Calu3 (cell line): ENCODE results near the gene PLIN5. TPM values are rescaled to one million over a fixed set of nuclear protein-coding genes. Genes with fewer than 3 reads are reported as not detected.
A peak's percentile ranks its signal among the peaks of the same experiment; 100 is the strongest.

Source experiments
- BruUV-seq: library from RNA; stranded (reverse); fragments of 400-500 nt; replicated peaks from 2 replicates; lab custom pipeline; 2021; lab: Mats Ljungman, UMichigan
- CTCF ChIA-PET: fragments of 300-600 bp; sonication (Branson Sonifier 250); formaldehyde crosslinking; loops from one replicate; lab custom pipeline; 2022; ENCODE audit warnings: antibody characterized with exemption; lab: Charles Lee
- DNase-seq: peaks from one replicate; pipeline ENCODE4 v3.0.0; 2022
- H3K27ac Mint-ChIP-seq: one replicate; pipeline ENCODE4 v1.8.0; 2022; ENCODE audit warnings: mixed read lengths; ENCODE audit not compliant: unreplicated experiment
- H3K27me3 Mint-ChIP-seq: one replicate; pipeline ENCODE4 v1.8.0; 2022; ENCODE audit warnings: mixed read lengths; ENCODE audit not compliant: unreplicated experiment
- H3K36me3 Mint-ChIP-seq: one replicate; pipeline ENCODE4 v1.8.0; 2022; ENCODE audit warnings: mild to moderate bottlenecking, moderate library complexity, mixed read lengths; ENCODE audit not compliant: insufficient read depth, unreplicated experiment
- H3K4me1 Mint-ChIP-seq: one replicate; pipeline ENCODE4 v1.8.0; 2022; ENCODE audit warnings: mild to moderate bottlenecking, low read depth, mixed read lengths; ENCODE audit not compliant: unreplicated experiment
- H3K4me3 Mint-ChIP-seq: one replicate; pipeline ENCODE4 v1.8.0; 2022; ENCODE audit warnings: mild to moderate bottlenecking, low read depth, moderate library complexity, mixed read lengths; ENCODE audit not compliant: unreplicated experiment
- H3K9me3 Mint-ChIP-seq: one replicate; pipeline ENCODE4 v1.8.0; 2022; ENCODE audit warnings: low read depth, mixed read lengths; ENCODE audit not compliant: unreplicated experiment
- intact Hi-C: fragments of 100-400 bp; cut with micrococcal nuclease; formaldehyde crosslinking; loops from one replicate; pipeline ENCODE4 v1.10.0; 2022; ENCODE audit not compliant: unreplicated experiment
- total RNA-seq: library from RNA; stranded (reverse); gene quantifications from 2 replicates; pipeline ENCODE4 v1.2.3, GENCODE V29; 2022
- TF ChIP-seq, protein P1 (sequence below): fragments of 200-600 bp; IDR thresholded peaks from one replicate; pipeline ENCODE4 v1.8.0; 2022; ENCODE audit warnings: antibody characterized with exemption; ENCODE audit not compliant: unreplicated experiment

PLIN5 gene
- total RNA-seq, 1 experiment from 2014 or later, result 7.6 TPM

DNA sequence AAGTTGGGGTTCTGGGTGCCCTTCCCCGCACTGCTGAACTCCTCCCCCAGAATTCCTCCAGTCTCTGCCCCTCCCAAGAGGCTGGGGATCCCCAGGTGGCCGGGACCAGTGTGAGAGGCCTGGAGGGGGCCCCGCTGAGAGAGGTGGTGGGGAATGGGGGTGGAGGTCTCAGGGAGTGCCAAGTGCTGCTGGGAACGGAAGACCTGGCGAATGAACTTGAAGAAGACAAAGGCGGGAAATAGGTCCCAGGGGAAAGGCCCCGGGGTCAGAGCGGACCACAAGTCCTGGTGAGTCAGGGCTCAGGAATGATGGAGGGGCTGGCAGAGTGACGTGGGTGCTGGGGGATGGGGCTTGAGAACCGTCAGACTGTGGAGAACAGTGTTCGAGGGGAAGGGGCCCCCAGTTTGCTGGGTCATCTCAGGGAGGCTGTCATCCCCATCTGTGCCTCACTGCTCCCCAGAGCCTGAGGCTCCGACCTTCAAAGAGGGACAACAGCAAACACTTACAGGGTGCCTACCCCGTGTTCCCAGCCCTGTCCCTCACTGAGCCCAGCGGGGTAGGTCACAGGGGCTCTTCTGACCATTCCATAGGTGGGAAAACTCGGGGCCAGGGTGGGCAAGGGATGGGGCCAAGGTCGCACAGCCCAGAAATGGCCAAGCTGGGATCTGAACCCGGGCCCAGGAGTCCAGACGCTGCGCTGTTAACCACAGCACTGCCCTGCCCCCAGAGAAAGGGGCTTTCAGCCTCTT is 40.4 kb upstream of the PLIN5 start:
- H3K4me1 Mint-ChIP-seq, result peaks cover 34% of the 10 kb centered on the region
- peaks cover 22% of the 10 kb centered on the region for H3K27me3 Mint-ChIP-seq
- no TSS peak for BruUV-seq
- DNase-seq, result peak; percentile 61
- peaks cover 18% of the 10 kb centered on the region for H3K36me3 Mint-ChIP-seq
- intact Hi-C loops, result no loop called here
- no peak overlapping the region for H3K4me3 Mint-ChIP-seq
- H3K9me3 Mint-ChIP-seq, result no peaks in the 10 kb centered on the region
- TF ChIP-seq, protein P1, sequence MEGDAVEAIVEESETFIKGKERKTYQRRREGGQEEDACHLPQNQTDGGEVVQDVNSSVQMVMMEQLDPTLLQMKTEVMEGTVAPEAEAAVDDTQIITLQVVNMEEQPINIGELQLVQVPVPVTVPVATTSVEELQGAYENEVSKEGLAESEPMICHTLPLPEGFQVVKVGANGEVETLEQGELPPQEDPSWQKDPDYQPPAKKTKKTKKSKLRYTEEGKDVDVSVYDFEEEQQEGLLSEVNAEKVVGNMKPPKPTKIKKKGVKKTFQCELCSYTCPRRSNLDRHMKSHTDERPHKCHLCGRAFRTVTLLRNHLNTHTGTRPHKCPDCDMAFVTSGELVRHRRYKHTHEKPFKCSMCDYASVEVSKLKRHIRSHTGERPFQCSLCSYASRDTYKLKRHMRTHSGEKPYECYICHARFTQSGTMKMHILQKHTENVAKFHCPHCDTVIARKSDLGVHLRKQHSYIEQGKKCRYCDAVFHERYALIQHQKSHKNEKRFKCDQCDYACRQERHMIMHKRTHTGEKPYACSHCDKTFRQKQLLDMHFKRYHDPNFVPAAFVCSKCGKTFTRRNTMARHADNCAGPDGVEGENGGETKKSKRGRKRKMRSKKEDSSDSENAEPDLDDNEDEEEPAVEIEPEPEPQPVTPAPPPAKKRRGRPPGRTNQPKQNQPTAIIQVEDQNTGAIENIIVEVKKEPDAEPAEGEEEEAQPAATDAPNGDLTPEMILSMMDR, result no peak
- peak overlapping the region; percentile 25 for H3K27ac Mint-ChIP-seq
- CTCF ChIA-PET, result interaction anchor here (0.6 to 0.7 kb wide), 3 partner anchors 21 to 50 kb away, joined by 3 to 11 read pairs (median 7); no protein-coding TSS in a partner anchor

DNA sequence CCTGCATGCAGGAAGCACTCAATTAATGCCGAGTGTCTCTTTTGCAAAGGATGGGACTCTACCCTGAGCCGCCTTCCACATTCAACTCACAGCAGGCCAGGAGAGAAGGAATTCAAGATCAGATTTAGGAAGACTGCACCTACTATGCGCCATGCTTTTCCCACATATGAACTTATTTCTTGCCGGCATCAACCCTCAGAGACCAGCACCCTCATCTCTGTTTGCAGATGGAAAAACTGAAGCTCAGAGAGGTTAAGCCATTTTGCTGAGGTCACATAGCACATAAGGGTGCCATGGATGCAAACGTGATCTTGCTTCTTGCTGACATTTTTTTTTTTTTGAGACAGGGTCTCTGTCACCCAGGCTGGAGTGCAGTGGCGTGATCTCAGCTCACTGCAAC is 38.7 kb upstream of the PLIN5 start:
- Mint-ChIP-seq H3K27me3 (peaks cover 6% of the 10 kb centered on the region), H3K4me1 (peaks cover 29% of the 10 kb centered on the region), H3K4me3 (no peak overlapping the region), H3K27ac (no peak overlapping the region), H3K36me3 (peaks cover 14% of the 10 kb centered on the region), H3K9me3 (no peaks in the 10 kb centered on the region)
- CTCF ChIA-PET, result no interaction called here
- TF ChIP-seq, protein P1, result no peak
- intact Hi-C loops, result no loop called here
- no TSS peak for BruUV-seq
- DNase-seq, result no peak

- Mint-ChIP-seq H3K27me3 (peaks cover 13% of the 10 kb centered on the region), H3K27ac (no peak overlapping the region), H3K4me3 (no peak overlapping the region), H3K4me1 (peaks cover 16% of the 10 kb centered on the region), H3K36me3 (peaks cover 16% of the 10 kb centered on the region), H3K9me3 (no peaks in the 10 kb centered on the region)
- intact Hi-C loops, result no loop called here
- no peak for DNase-seq
- CTCF ChIA-PET, result interaction anchor here (0.9 to 1.1 kb wide), 2 partner anchors 22 to 101 kb away, joined by 3 read pairs; no protein-coding TSS in a partner anchor
- TF ChIP-seq, protein P1, result no peak
- BruUV-seq, result no TSS peak
Observed at GRCh38 chr19:4571305-4571917, 36.4 kb upstream of the PLIN5 start.

- CTCF ChIA-PET, result interaction anchor here (0.9 to 1.1 kb wide), 2 partner anchors 21 to 100 kb away, joined by 3 read pairs; no protein-coding TSS in a partner anchor
- Mint-ChIP-seq H3K27ac (no peak overlapping the region), H3K36me3 (peaks cover 12% of the 10 kb centered on the region), H3K4me1 (peaks cover 11% of the 10 kb centered on the region), H3K27me3 (peaks cover 13% of the 10 kb centered on the region), H3K4me3 (no peak overlapping the region), H3K9me3 (no peaks in the 10 kb centered on the region)
- intact Hi-C loops, result no loop called here
- DNase-seq, result no peak
- no TSS peak for BruUV-seq
- TF ChIP-seq, protein P1, result no peak
Observed at GRCh38 chr19:4570916-4571304, 35.9 kb upstream of the PLIN5 start.
